Chondrocyte (in vitro differentiated cells): Measurements from ENCODE around the gene KRTAP12-2. TPM values are rescaled to one million over a fixed set of nuclear protein-coding genes. Genes with fewer than 3 reads are reported as not detected.

Experiments used
- DNase-seq: peaks from one replicate; pipeline ENCODE4 v3.0.0; 2021; ENCODE audit warnings: mixed read lengths, low spot score
- H3K27ac Mint-ChIP-seq: one replicate; pipeline ENCODE4 v1.8.0; 2021; ENCODE audit warnings: mild to moderate bottlenecking, moderate library complexity, mixed read lengths; ENCODE audit not compliant: unreplicated experiment
- H3K27me3 Mint-ChIP-seq: 2 replicates; pipeline ENCODE4 v1.8.0; 2021; ENCODE audit warnings: low read depth, mixed read lengths
- H3K36me3 Mint-ChIP-seq: 2 replicates; pipeline ENCODE4 v1.8.0; 2021; ENCODE audit warnings: low read depth, mixed read lengths
- H3K4me1 Mint-ChIP-seq: 2 replicates; pipeline ENCODE4 v1.8.0; 2021; ENCODE audit warnings: low read depth, mild to moderate bottlenecking, mixed read lengths
- H3K4me3 Mint-ChIP-seq: one replicate; pipeline ENCODE4 v1.8.0; 2021; ENCODE audit warnings: mild to moderate bottlenecking, moderate library complexity, mixed read lengths; ENCODE audit not compliant: unreplicated experiment
- H3K9me3 Mint-ChIP-seq: 2 replicates; pipeline ENCODE4 v1.8.0; 2021; ENCODE audit warnings: low read depth, mixed read lengths
- CTCF ChIP-seq: fragments of 200-600 bp; sonication (generic); IDR thresholded peaks from 2 replicates; pipeline ENCODE4 v1.5.0; 2021; ENCODE audit warnings: antibody characterized with exemption, mild to moderate bottlenecking, moderate library complexity
- total RNA-seq: library from RNA; stranded (reverse); gene quantifications from 3 replicates; pipeline ENCODE4 v1.2.1, GENCODE V29; 2021

KRTAP12-2 gene
- total RNA-seq, 1 donor from 2014 or later, result not detected

- Mint-ChIP-seq H3K36me3 (peaks cover 10% of the 10 kb centered on the region), H3K4me3 (no peak overlapping the region), H3K4me1 (no peaks in the 10 kb centered on the region), H3K27me3 (peaks cover 53% of the 10 kb centered on the region), H3K27ac (no peak overlapping the region), H3K9me3 (peaks cover 35% of the 10 kb centered on the region)
- TF ChIP-seq CTCF, result no peak
- DNase-seq, result no peak
Observed at GRCh38 chr21:44618909-44619308, 47.8 kb downstream of the KRTAP12-2 start.

GRCh38 chr21:44618504-44618903, 48.2 kb downstream of the KRTAP12-2 start:
- Mint-ChIP-seq H3K4me1 (no peaks in the 10 kb centered on the region), H3K36me3 (peaks cover 9% of the 10 kb centered on the region), H3K27ac (no peak overlapping the region), H3K27me3 (peaks cover 55% of the 10 kb centered on the region), H3K9me3 (peaks cover 31% of the 10 kb centered on the region), H3K4me3 (no peak overlapping the region)
- DNase-seq, result no peak
- peak; percentile 54 for TF ChIP-seq CTCF

- DNase-seq, result peak; percentile 75
- Mint-ChIP-seq H3K36me3 (peaks cover 7% of the 10 kb centered on the region), H3K4me1 (no peaks in the 10 kb centered on the region), H3K9me3 (peaks cover 17% of the 10 kb centered on the region), H3K27me3 (peaks cover 56% of the 10 kb centered on the region), H3K4me3 (no peak overlapping the region), H3K27ac (no peak overlapping the region)
- TF ChIP-seq CTCF, result no peak
Observed at GRCh38 chr21:44617071-44617501, 49.6 kb downstream of the KRTAP12-2 start.

- Mint-ChIP-seq H3K4me1 (no peaks in the 10 kb centered on the region), H3K27ac (no peak overlapping the region), H3K27me3 (peaks cover 56% of the 10 kb centered on the region), H3K4me3 (no peak overlapping the region), H3K9me3 (peaks cover 17% of the 10 kb centered on the region), H3K36me3 (peaks cover 7% of the 10 kb centered on the region)
- DNase-seq, result no peak
- TF ChIP-seq CTCF, result no peak
Observed at GRCh38 chr21:44616591-44616926, 50.2 kb downstream of the KRTAP12-2 start.

Other genes starting within 250 kb of the KRTAP12-2 start
- 3.3 to 8.0 TPM (median 7.4 TPM) in 3 replicates for gene LRRC3, start 211.4 kb downstream of the KRTAP12-2 start, total RNA-seq
- not detected in 3 replicates for gene KRTAP10-1, start 126.7 kb downstream of the KRTAP12-2 start, total RNA-seq
- gene KRTAP10-2, start 115.4 kb downstream of the KRTAP12-2 start, total RNA-seq, result not detected in 3 replicates
- not detected in 3 replicates for gene KRTAP10-3, start 108.1 kb downstream of the KRTAP12-2 start, total RNA-seq
- not detected in 3 replicates for gene KRTAP10-4, start 93.2 kb downstream of the KRTAP12-2 start, total RNA-seq
- not detected in 3 replicates for gene KRTAP10-5, start 86.3 kb downstream of the KRTAP12-2 start, total RNA-seq
- gene KRTAP10-6, start 74.4 kb downstream of the KRTAP12-2 start, total RNA-seq, result not detected in 3 replicates
- not detected in 3 replicates for gene KRTAP10-7, start 66.3 kb downstream of the KRTAP12-2 start, total RNA-seq
- gene KRTAP10-8, start 54.8 kb downstream of the KRTAP12-2 start, total RNA-seq, result not detected in 3 replicates
- gene KRTAP10-9, start 39.8 kb downstream of the KRTAP12-2 start, total RNA-seq, result not detected in 3 replicates
- not detected in 3 replicates for gene KRTAP10-10, start 29.6 kb downstream of the KRTAP12-2 start, total RNA-seq
- not detected in 3 replicates for gene KRTAP10-11, start 20.5 kb downstream of the KRTAP12-2 start, total RNA-seq
- gene KRTAP12-4, start 12.3 kb downstream of the KRTAP12-2 start, total RNA-seq, result not detected in 3 replicates
- not detected in 3 replicates for gene KRTAP12-3, start 9.0 kb downstream of the KRTAP12-2 start, total RNA-seq
- gene KRTAP12-1, start 15.2 kb upstream of the KRTAP12-2 start, total RNA-seq, result not detected in 3 replicates
- not detected in 3 replicates for gene KRTAP10-12, start 30.2 kb upstream of the KRTAP12-2 start, total RNA-seq
- 0.15 to 0.38 TPM in 2 of 3 replicates, not detected in the other for gene TSPEAR, start 44.6 kb upstream of the KRTAP12-2 start, total RNA-seq
- gene UBE2G2, start 134.9 kb upstream of the KRTAP12-2 start, total RNA-seq, result 48.5 to 75.5 TPM (median 54.8 TPM) in 3 replicates
- gene SUMO3, start 151.1 kb upstream of the KRTAP12-2 start, total RNA-seq, result 51.3 to 60.3 TPM (median 52.3 TPM) in 3 replicates
- gene PTTG1IP, start 206.8 kb upstream of the KRTAP12-2 start, total RNA-seq, result 225 to 333 TPM (median 329 TPM) in 3 replicates